Islet precursor cell (in vitro differentiated cells): Measurements from ENCODE around the gene COP1.

Experiments used
- DNase-seq: peaks from one replicate; pipeline ENCODE4 v3.0.0-alpha.2; 2018

COP1 gene

DNA sequence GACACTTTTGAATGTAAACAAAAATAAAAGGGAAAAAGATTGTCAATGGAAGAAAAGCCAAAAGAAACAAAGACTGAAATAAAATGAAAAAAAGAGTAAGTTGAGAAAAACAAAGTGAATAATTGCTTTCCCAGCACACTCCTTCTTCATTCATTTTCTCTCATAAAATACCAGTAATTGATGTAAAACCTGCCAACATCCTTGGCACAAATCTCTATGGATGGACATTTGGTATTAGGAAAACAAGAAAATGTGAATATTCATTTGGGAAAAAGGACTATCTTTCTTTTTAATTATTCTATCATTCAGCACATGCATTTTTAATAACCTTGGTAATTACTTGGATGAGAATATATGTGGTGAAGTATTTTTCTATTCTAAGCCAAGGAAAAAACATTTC, 259.3 kb downstream of the COP1 start:
- no peak for DNase-seq

GRCh38 chr1:175944591-175944990, 262.5 kb downstream of the COP1 start:
- DNase-seq, result no peak

DNA sequence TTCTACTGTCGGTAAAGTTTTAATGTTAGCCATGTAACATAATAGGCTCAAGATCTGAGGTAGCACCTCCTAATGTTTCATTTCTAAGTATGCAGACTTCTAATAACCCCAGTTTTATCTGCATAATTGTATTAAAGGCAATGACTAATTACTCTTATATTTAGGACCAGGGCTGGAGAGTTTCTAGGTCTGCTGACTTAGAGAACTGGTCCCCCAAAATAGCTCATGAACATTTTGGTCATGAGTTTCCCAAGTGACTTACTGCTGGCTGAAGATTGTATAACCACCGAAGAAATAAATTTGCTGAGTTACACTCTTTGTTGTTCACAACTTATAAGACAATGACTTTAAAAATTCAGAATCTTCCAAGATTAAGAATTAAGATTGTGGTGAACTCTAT, 265.9 kb downstream of the COP1 start:
- DNase-seq, result no peak

DNA sequence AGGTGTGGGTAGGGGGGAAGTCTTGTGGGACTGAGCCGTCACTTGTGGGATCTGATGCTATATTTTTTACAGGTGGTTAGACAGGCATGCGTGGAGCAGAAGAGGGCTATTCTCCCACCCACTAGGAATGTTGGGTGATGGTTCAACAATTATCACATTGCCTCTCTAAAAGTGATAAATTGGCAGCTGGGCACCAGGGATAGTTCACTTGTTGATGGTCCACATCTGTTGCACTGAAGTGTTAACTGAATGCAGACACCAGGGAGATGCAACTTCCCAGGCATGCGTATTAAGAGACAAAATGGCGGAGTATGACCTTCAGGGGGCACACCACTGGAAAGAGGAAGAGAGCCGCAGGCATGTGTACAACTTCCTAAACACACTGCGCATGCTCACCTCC, 270.4 kb downstream of the COP1 start:
- DNase-seq, result no peak

DNA sequence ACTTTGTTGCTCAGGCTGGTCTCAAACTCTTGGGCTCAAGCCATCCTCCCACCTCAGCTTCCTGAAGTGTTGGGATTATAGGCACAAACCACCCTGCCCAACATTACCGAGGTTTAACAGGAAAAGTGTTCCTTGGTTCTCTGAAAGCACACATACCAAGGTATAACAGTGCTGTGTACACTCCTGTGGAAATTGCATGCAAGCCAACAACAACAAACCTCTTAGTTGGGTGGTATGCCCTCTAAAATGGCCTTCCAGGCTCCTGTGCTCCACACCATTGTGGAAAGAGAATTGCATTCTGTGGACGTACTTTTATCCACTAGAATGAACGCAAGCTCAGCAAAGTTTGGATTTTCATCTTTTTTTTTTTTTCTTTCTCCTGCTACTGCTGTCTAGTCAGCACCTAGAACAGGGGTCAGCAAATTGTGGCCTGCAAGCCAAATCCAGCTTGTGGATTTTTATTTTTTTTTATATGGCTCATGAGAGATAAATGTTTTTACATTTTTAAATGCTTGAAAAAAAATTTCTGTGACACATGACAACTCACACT, 271.4 kb downstream of the COP1 start:
- DNase-seq, result no peak

- DNase-seq, result no peak
These were observed 271.9 kb downstream of the COP1 start for GRCh38 chr1:175935166-175935565.

- DNase-seq, result no peak
These were observed 273.3 kb downstream of the COP1 start for GRCh38 chr1:175933801-175934200.

DNA sequence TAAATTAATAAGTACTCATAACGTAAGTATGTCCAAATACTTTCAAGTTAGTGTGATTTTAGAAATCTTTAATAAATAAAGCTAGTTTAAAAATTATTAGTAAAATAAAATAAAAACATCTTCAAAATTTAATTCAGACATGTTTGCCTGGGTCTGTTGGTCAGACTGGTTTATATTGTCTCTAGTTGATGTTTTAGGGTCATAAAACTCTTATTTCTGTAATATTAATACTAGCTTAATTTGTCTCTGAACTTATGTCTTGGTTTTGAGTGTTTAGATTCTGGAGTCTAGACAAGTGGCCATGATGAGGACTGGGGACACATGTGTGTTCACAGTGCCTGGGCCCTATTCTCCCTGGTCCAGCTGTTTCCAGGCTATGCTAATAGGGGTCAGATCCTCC, 279.1 kb downstream of the COP1 start:
- DNase-seq, result no peak

DNA sequence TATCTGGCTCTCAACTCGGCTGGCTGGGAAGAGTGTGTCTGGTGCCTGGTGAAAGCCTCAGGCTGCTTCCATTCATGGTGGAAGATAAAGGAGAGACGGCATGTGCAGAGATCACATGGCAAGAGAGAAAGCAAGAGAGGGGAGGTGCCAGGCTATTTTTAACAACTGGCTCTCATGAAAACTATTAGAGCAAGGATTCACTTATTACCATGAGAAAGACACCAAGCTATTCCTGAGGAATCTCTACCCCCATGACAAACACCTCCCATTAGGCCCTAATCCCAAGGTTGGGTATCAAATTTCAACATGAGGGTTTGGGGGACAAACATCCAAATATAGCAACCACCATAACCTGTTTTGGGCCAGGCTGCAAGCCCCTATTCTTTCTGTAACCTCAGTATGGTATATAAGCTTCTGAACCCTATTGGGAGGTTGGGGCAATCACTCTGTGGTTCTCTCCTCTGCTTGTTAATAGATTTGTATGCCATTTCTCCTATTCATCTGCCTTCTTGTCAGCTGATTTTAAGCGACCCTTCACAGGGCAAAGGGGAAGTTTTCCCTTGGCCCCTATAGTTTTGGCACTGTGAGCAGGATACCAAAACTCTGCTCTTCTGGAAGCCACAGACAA, 284.7 kb downstream of the COP1 start:
- no peak for DNase-seq

- DNase-seq, result no peak
These were observed 286.7 kb downstream of the COP1 start for GRCh38 chr1:175920381-175920780.

GRCh38 chr1:175919001-175919400, 288.1 kb downstream of the COP1 start:
- no peak for DNase-seq

DNA sequence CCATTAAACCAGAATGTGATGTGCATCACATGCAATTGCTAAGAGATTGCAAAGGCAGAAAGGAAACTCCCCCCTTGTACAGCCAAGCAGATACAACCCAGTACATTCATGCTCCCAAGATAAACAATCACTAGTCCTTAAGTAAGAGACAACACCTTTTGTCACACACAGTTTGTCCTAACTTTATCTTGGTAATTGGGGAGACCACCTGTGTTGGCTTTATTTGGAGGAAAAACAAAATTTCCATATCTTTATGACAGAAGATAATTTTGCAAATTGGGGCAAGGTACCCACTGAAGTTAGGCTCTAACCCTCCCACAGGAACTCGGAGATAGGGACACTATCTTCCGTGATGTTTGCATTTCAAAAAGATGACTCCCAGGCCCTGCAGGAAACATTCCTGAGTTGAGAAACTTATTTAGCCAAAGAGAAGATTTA, 288.7 kb downstream of the COP1 start:
- no peak for DNase-seq

DNA sequence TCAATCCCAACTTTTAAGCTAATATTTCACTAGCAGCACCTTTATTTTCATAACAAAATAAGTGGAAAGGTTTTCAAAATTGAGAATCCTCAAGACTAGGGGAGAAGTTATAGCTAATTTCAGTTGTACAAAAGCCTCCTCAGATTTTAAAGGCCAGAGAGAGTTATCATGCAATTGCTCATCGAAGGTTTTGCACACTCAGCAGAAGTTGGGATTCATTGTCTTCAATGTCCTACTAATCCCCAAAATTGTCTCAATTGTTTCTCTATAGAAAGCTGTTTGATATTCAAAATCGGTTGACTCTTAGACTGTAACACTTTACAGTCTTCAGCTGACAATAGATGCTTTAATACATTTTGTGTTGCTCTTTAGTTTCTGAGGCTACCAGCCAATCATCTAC, 293.0 kb downstream of the COP1 start:
- no peak for DNase-seq

DNA sequence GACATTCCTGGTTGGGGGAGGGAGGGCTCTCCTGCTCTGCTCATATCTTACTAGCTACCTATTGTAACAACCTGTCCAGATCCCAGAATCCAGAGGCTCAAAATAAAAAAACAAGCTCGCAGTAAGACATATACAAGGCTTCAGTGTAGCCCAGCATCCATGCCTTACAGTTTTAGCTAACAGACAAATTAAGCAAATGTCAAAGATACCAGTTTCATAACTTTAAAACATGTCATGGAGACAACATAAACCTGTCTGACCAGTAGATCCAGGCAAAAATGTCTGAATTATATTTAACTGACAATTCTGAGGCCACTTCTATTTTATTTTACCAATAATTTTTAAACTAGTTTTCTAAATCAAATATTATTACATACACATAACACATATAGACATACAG, 295.9 kb downstream of the COP1 start:
- peak; percentile 22 for DNase-seq

DNA sequence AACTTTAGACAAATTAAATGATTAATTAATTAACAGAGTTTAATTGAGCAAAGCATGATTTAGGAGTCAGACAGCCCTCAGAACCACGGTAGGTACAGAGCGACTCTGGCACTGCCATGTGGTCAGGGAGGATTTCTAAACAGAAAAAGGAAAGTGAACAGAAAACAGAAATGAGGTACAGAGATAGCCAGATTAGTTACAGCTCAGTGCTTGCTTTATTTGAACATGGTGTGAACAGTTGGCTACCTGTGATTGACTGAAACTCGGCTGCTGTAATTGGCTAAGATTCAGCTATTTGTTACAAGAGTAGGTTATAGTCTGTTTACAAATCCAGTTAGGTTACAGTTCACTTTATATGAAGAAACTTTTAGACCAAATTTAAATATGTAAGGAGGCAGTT, 300.7 kb downstream of the COP1 start:
- DNase-seq, result no peak

- DNase-seq, result peak; percentile 54
These were observed 302.3 kb downstream of the COP1 start for GRCh38 chr1:175904808-175905207.

- DNase-seq, result peak; percentile 27
These were observed 304.8 kb downstream of the COP1 start for GRCh38 chr1:175902281-175902680.

DNA sequence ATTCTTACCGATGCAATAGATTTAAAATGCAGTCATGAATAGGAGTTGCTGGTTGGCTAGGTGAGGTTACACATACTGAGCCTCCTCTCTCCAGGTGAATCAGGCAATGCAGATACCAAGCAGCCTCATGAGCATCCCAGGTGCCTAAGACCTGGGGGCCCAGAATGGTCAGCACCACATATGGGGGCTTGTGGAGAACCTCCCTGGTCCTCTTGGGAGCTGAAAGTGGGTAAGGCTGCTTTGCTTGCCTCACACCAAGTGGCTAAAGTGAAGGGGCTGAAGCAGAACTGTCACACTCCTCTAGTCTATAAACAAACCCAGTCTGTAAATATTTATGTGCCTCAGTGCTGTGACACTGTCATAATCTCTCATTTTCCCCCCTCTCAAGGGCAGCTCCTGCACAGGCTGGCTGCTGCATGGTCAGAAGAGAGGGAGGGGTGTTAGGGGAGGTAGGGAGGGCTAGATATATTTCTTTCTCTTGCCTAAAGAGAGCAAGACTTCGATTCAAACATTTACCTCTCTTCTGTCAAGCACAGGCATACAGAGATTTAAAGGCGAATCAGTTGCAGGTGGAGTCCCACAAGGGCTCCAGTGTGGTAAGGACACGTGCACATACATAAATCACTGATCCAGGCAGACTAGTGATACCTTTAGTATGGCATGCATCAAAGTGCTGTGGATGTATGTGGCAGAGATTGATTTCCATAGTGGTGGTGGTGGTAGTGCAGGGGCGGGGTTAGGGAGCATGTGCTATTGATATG, 305.8 kb downstream of the COP1 start:
- DNase-seq, result peak; percentile 33

DNA sequence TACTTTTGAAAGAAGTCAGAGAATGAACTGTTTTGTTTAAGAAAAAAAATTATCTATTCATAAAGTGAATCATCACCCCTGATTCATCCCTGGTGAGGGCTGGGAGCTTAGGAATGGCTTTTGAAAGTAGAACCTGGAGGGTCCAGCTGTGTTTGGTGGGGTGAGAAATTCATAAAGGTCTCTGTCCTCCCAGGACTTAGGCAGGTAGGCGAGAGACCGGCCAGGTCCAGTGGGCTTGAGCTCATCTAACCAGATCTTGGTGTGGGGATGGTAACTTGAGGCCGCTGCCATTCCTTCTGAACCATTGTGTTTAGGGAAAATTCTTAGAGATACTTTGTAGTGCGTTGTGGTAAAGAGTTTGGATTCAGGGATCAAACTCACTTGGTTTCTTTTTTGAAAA, 306.9 kb downstream of the COP1 start:
- DNase-seq, result peak; percentile 25

- DNase-seq, result no peak
These were observed 311.1 kb downstream of the COP1 start for GRCh38 chr1:175895966-175896365.
